Mammary microvascular endothelial cell (primary cell): ENCODE measurements around the gene ALG10. TPM values are rescaled to one million over a fixed set of nuclear protein-coding genes. Genes with fewer than 3 reads are reported as not detected.

ENCODE experiments used
- total RNA-seq: library from RNA; depleted of rRNA; stranded (reverse); fragments of >200 nt; gene quantifications from 2 replicates; pipeline ENCODE4 v1.2.3, GENCODE V29; 2015

ALG10 gene
- 6.2 and 10.3 TPM in 2 replicates for total RNA-seq

GRCh38 chr12:34022079-34022830 is at the start of gene ALG10:
Gene ALG10, plus strand, starts transcription at chr12:34022496. Its CDS starts 104 bp downstream, at chr12:34022600.

